Activated T-cell treated with anti-CD3 and anti-CD28 coated beads for 1 hour (primary cell): ENCODE data around the gene NAA10.

ENCODE experiments used
- DNase-seq: peaks from one replicate; pipeline ENCODE4 v3.0.0-alpha.2; 2020; ENCODE audit warnings: low read depth

The NAA10 gene

GRCh38 chrX:153927922-153928760, 6.7 kb downstream of the NAA10 start:
- DNase-seq: peak; percentile 81

GRCh38 chrX:153927672-153927921, 7.2 kb downstream of the NAA10 start:
- DNase-seq: no peak

GRCh38 chrX:153926858-153927671, 7.8 kb downstream of the NAA10 start:
- peak; percentile 52 for DNase-seq

GRCh38 chrX:153926552-153926857, 8.3 kb downstream of the NAA10 start:
- no peak for DNase-seq

- no peak for DNase-seq
Observed at GRCh38 chrX:153925739-153926551, 8.9 kb downstream of the NAA10 start, which contains the start of gene ARHGAP4. TSS of gene ARHGAP4 (minus strand) at chrX:153926264. CDS start at chrX:153926202, 62 bp downstream.

- no peak for DNase-seq
Observed at GRCh38 chrX:153925387-153925738, 9.5 kb downstream of the NAA10 start.

- no peak for DNase-seq
Observed at GRCh38 chrX:153924149-153924861, 10.5 kb downstream of the NAA10 start.

GRCh38 chrX:153922932-153923857, 11.6 kb downstream of the NAA10 start:
- no peak for DNase-seq

GRCh38 chrX:153921511-153922446, 13.1 kb downstream of the NAA10 start:
- no peak for DNase-seq

- no peak for DNase-seq
Observed at GRCh38 chrX:153921070-153921469, 13.8 kb downstream of the NAA10 start.

- no peak for DNase-seq
Observed at GRCh38 chrX:153920546-153920945, 14.3 kb downstream of the NAA10 start.

- DNase-seq: no peak
Observed at GRCh38 chrX:153919281-153919680, 15.6 kb downstream of the NAA10 start.

GRCh38 chrX:153917869-153918268, 17.0 kb downstream of the NAA10 start:
- DNase-seq: no peak

- DNase-seq: no peak
Observed at GRCh38 chrX:153913701-153914100, 21.1 kb downstream of the NAA10 start.

GRCh38 chrX:153913211-153913610, 21.6 kb downstream of the NAA10 start:
- DNase-seq: no peak

- DNase-seq: no peak
Observed at GRCh38 chrX:153911798-153912197, 23.0 kb downstream of the NAA10 start.

- DNase-seq: no peak
Observed at GRCh38 chrX:153910446-153910845, 24.4 kb downstream of the NAA10 start.

- no peak for DNase-seq
Observed at GRCh38 chrX:153909980-153910360, 24.9 kb downstream of the NAA10 start.

- no peak for DNase-seq
Observed at GRCh38 chrX:153909024-153909979, 25.5 kb downstream of the NAA10 start.
